Esophagus squamous epithelium (tissue), 5 donors: ENCODE data around the gene SP100. TPM values are rescaled to one million over a fixed set of nuclear protein-coding genes. Genes with fewer than 3 reads are reported as not detected.
A peak's percentile ranks its signal among the peaks of the same experiment; 100 is the strongest.

Experiments
- DNase-seq: peaks from one replicate; lab custom pipeline; 2025; lab: John Stamatoyannopoulos, UW
- H3K27ac ChIP-seq, 4 donors: fragments of 200-600 bp; sonication (generic); one replicate each; pipeline ENCODE4 v1.5.1; 2016 to 2019; ENCODE audit warnings: mild to moderate bottlenecking in 1 of 4
- H3K27me3 ChIP-seq, 4 donors: fragments of 200-600 bp; sonication (generic); 1 replicate in 3 of 4; 2 replicates in 1 of 4; pipeline versions ENCODE4 v1.5.1 to v1.6.0; 2017 to 2021; ENCODE audit warnings: antibody characterized with exemption in 1 of 4
- H3K36me3 ChIP-seq, 3 donors: fragments of 200-600 bp; sonication (generic); one replicate each; pipeline ENCODE4 v1.5.1; 2016 to 2019
- H3K4me1 ChIP-seq, 3 donors: fragments of 200-600 bp; sonication (generic); one replicate each; pipeline ENCODE4 v1.5.1; 2017 to 2019
- H3K4me3 ChIP-seq, 4 donors: fragments of 200-600 bp; sonication (generic); 1 replicate in 3 of 4; 2 replicates in 1 of 4; pipeline ENCODE4 v1.5.1; 2016 to 2019; ENCODE audit warnings: mild to moderate bottlenecking in 2 of 4, moderate library complexity in 1 of 4
- H3K9me3 ChIP-seq, 3 donors: fragments of 200-600 bp; sonication (generic); one replicate each; pipeline ENCODE4 v1.5.1; 2016 to 2019
- CTCF ChIP-seq, 6 experiments: fragments of 450-650 bp in 4 of 6; fragments of 200-600 bp in 2 of 6; sonication (generic) in 2 of 6; IDR thresholded peaks; one replicate each; pipeline ENCODE4 v1.5.1; 2016 to 2019; ENCODE audit warnings: antibody characterized with exemption in 6 of 6, mild to moderate bottlenecking in 4 of 6, moderate library complexity in 4 of 6
- POLR2A ChIP-seq, 4 donors: fragments of 450-650 bp; IDR thresholded peaks; one replicate each; pipeline ENCODE4 v1.6.1; 2017; ENCODE audit warnings: antibody characterized with exemption in 4 of 4, mild to moderate bottlenecking in 4 of 4, moderate library complexity in 3 of 4
- WGBS, 2 donors: methylation state at CpG; one replicate each; pipeline ENCODE4 v1.1.5; 2018; 5-methylcytosine and 5-hydroxymethylcytosine counted together
- intact Hi-C: fragments of 100-400 bp; cut with DNase I; formaldehyde crosslinking; loops from one replicate; pipeline ENCODE4 v1.15.0; 2022
- total RNA-seq, 4 donors: library from RNA; depleted of rRNA; stranded (reverse); fragments of >200 nt; gene quantifications; one replicate each; pipeline ENCODE4 v1.1.0, GENCODE V29; 2016
- donor health status: DM: yes; HTN: yes; CAD: no.

Gene SP100
- total RNA-seq, 4 donors from 2014 or later = 17.8 to 69.0 (median 45.5) TPM

- Histone ChIP-seq H3K4me1 (peaks cover 0 to 28% (median 2%) of the 10 kb centered on the region in 3 donors), H3K27me3 (no peaks in the 10 kb centered on the region), H3K36me3 (peaks cover 0 to 35% (median 4%) of the 10 kb centered on the region in 3 donors), H3K9me3 (peaks cover 0 to 12% (median 4%) of the 10 kb centered on the region in 3 donors), H3K4me3 (no peak overlapping the region), H3K27ac (peak overlapping the region in 1 of 4 donors; percentile 15)
- intact Hi-C loops = no loop called here
- no peak for DNase-seq
- TF ChIP-seq CTCF (IDR thresholded peaks at IDR 0.05) (no peak), POLR2A (IDR thresholded peaks at IDR 0.05) (no peak)
- WGBS, 2 donors = 40 to 52% methylated on average over 2 of the region's 2 CpGs
Observed at GRCh38 chr2:230439590-230439989, 23.6 kb downstream of the SP100 start.

GRCh38 chr2:230441227-230441897 is 25.4 kb downstream of the SP100 start:
- peaks cover 0 to 2% (median 0%) of the 10 kb centered on the region in 3 donors for H3K9me3 ChIP-seq
- no peak for TF ChIP-seq CTCF (IDR thresholded peaks at IDR 0.05)
- peak in 1 of 4 donors; percentile 33 for TF ChIP-seq POLR2A (IDR thresholded peaks at IDR 0.05)
- H3K4me3 ChIP-seq = peak overlapping the region in 1 of 4 donors; percentile 22
- H3K27me3 ChIP-seq = no peaks in the 10 kb centered on the region
- DNase-seq = peak; percentile 11
- 49 to 66% methylated on average over 4 of the region's 4 CpGs for WGBS, 2 donors
- peaks cover 0 to 44% (median 9%) of the 10 kb centered on the region in 3 donors for H3K36me3 ChIP-seq
- intact Hi-C loops = no loop called here
- peak overlapping the region in 3 of 4 donors; percentile 36 to 69 (median 41) for H3K27ac ChIP-seq
- H3K4me1 ChIP-seq = peaks cover 0 to 28% (median 0%) of the 10 kb centered on the region in 3 donors

- intact Hi-C loops = no loop called here
- H3K27ac ChIP-seq = no peak overlapping the region
- H3K27me3 ChIP-seq = no peaks in the 10 kb centered on the region
- no peak overlapping the region for H3K4me3 ChIP-seq
- DNase-seq = no peak
- TF ChIP-seq POLR2A (IDR thresholded peaks at IDR 0.05) = no peak
- no peak for TF ChIP-seq CTCF (IDR thresholded peaks at IDR 0.05)
- no peaks in the 10 kb centered on the region for H3K9me3 ChIP-seq
- H3K4me1 ChIP-seq = peaks cover 0 to 36% (median 0%) of the 10 kb centered on the region in 3 donors
- 51 to 88% methylated on average over 2 of the region's 2 CpGs for WGBS, 2 donors
- H3K36me3 ChIP-seq = peaks cover 8 to 59% (median 10%) of the 10 kb centered on the region in 3 donors
Observed at GRCh38 chr2:230443541-230443940, 27.5 kb downstream of the SP100 start.

GRCh38 chr2:230444832-230445231 is 28.8 kb downstream of the SP100 start:
- 62 to 94% methylated on average over 2 of the region's 2 CpGs for WGBS, 2 donors
- Histone ChIP-seq H3K4me3 (no peak overlapping the region), H3K36me3 (peaks cover 8 to 71% (median 10%) of the 10 kb centered on the region in 3 donors), H3K9me3 (no peaks in the 10 kb centered on the region), H3K4me1 (peaks cover 0 to 28% (median 0%) of the 10 kb centered on the region in 3 donors), H3K27ac (no peak overlapping the region), H3K27me3 (no peaks in the 10 kb centered on the region)
- no peak for DNase-seq
- TF ChIP-seq CTCF (IDR thresholded peaks at IDR 0.05) = no peak
- TF ChIP-seq POLR2A (IDR thresholded peaks at IDR 0.05) = no peak
- intact Hi-C loops = no loop called here

GRCh38 chr2:230447036-230447435 is 31.0 kb downstream of the SP100 start:
- no peaks in the 10 kb centered on the region for H3K9me3 ChIP-seq
- intact Hi-C loops = no loop called here
- 84% methylated on average over 6 to 7 of the region's 7 CpGs for WGBS, 2 donors
- DNase-seq = no peak
- no peak overlapping the region for H3K4me3 ChIP-seq
- no peak overlapping the region for H3K27ac ChIP-seq
- H3K36me3 ChIP-seq = peaks cover 8 to 94% (median 10%) of the 10 kb centered on the region in 3 donors
- peaks cover 0 to 14% (median 0%) of the 10 kb centered on the region in 3 donors for H3K4me1 ChIP-seq
- H3K27me3 ChIP-seq = no peaks in the 10 kb centered on the region
- TF ChIP-seq CTCF (IDR thresholded peaks at IDR 0.05) (no peak), POLR2A (IDR thresholded peaks at IDR 0.05) (no peak)
